Breast epithelium (tissue), 4 donors: Measurements from ENCODE around the gene TTLL3. TPM values are rescaled to one million over a fixed set of nuclear protein-coding genes. Genes with fewer than 3 reads are reported as not detected.

Source experiments
- DNase-seq, 2 donors: peaks; one replicate each; pipeline ENCODE4 v3.0.0-alpha.2; 2019; ENCODE audit warnings: low spot score in 2 of 2
- H3K27ac ChIP-seq, 2 donors: fragments of 200-600 bp; sonication (generic) in 1 of 2; one replicate each; pipeline ENCODE4 v1.5.1; 2016 to 2019; ENCODE audit warnings: mild to moderate bottlenecking in 1 of 2
- H3K27me3 ChIP-seq, 2 donors: fragments of 200-600 bp; sonication (generic) in 1 of 2; one replicate each; pipeline versions ENCODE4 v1.5.1 to v1.6.0; 2017 to 2019; ENCODE audit warnings: control low read depth in 1 of 2, mild to moderate bottlenecking in 1 of 2
- H3K36me3 ChIP-seq: fragments of 200-600 bp; one replicate; pipeline ENCODE4 v1.5.1; 2019
- H3K4me1 ChIP-seq, 2 donors: fragments of 200-600 bp; sonication (generic); one replicate each; pipeline ENCODE4 v1.5.1; 2016 to 2019; ENCODE audit warnings: control low read depth in 1 of 2
- H3K4me3 ChIP-seq, 3 donors: fragments of 200-600 bp; sonication (generic); 1 replicate in 2 of 3; 2 replicates in 1 of 3; pipeline ENCODE4 v1.5.1; 2016 to 2019; ENCODE audit warnings: mild to moderate bottlenecking in 3 of 3, moderate library complexity in 2 of 3
- H3K9me3 ChIP-seq, 2 donors: fragments of 200-600 bp; sonication (generic) in 1 of 2; one replicate each; pipeline ENCODE4 v1.5.1; 2016 to 2019; ENCODE audit warnings: control low read depth in 1 of 2
- POLR2A ChIP-seq: fragments of 450-650 bp; IDR thresholded peaks from one replicate; pipeline ENCODE4 v1.6.1; 2016; ENCODE audit warnings: antibody characterized with exemption, mild to moderate bottlenecking, moderate library complexity
- POLR2AphosphoS5 ChIP-seq, 3 donors: sonication (generic); formaldehyde crosslinking; IDR thresholded peaks; one replicate each; pipeline ENCODE4 v1.6.1; 2017; ENCODE audit warnings: antibody characterized with exemption in 3 of 3
- intact Hi-C: fragments of 100-400 bp; cut with DNase I; formaldehyde crosslinking; loops from one replicate; pipeline ENCODE4 v1.15.1; 2023; ENCODE audit warnings: low total_unique reads
- total RNA-seq, 3 donors: library from RNA; depleted of rRNA; stranded (reverse); fragments of >200 nt; gene quantifications; one replicate each; pipeline ENCODE4 v1.1.0, GENCODE V29; 2016
- TF ChIP-seq, protein P1 (sequence below), 3 donors: fragments of 450-650 bp; IDR thresholded peaks; one replicate each; pipeline ENCODE4 v1.5.1; 2016 to 2017; ENCODE audit warnings: antibody characterized with exemption in 3 of 3, mild to moderate bottlenecking in 3 of 3, moderate library complexity in 3 of 3

TTLL3 gene
- total RNA-seq, 3 donors from 2014 or later: 63.1 to 76.7 (median 72.3) TPM

DNA sequence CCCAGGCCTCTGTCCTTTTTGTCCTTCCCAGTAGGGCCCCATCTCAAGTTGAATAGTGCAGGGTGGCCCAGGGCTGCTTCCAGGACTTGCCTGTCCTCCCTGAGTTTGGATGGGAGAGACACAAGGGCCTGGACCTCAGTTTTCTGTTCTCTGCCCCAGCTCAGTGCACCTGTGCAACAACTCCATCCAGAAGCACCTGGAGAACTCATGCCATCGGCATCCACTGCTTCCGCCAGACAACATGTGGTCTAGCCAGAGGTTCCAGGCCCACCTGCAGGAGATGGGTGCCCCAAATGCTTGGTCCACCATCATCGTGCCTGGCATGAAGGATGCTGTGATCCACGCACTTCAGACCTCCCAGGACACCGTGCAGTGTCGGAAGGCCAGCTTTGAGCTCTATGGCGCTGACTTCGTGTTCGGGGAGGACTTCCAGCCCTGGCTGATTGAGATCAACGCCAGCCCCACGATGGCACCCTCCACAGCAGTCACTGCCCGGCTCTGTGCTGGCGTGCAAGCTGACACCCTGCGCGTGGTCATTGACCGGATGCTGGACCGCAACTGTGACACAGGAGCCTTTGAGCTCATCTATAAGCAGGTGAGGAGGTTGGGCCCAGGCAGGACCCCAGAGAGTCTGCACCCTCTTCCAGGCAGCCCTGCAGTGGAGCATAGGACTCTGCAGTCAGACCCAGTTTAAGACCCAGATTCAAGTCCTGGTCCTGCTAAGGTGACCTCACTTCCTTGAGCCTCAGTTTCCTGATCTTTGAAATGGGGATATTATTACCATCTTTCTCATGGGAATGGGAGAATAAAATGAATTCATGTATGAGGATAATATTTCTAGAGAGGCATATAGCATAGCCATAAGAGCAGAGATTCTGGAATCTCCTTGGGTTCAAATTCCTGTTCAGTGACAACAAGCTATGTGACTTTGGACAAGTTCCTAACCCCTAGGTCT, 19.0 kb downstream of the TTLL3 start:
- TF ChIP-seq, protein P1, sequence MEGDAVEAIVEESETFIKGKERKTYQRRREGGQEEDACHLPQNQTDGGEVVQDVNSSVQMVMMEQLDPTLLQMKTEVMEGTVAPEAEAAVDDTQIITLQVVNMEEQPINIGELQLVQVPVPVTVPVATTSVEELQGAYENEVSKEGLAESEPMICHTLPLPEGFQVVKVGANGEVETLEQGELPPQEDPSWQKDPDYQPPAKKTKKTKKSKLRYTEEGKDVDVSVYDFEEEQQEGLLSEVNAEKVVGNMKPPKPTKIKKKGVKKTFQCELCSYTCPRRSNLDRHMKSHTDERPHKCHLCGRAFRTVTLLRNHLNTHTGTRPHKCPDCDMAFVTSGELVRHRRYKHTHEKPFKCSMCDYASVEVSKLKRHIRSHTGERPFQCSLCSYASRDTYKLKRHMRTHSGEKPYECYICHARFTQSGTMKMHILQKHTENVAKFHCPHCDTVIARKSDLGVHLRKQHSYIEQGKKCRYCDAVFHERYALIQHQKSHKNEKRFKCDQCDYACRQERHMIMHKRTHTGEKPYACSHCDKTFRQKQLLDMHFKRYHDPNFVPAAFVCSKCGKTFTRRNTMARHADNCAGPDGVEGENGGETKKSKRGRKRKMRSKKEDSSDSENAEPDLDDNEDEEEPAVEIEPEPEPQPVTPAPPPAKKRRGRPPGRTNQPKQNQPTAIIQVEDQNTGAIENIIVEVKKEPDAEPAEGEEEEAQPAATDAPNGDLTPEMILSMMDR (IDR thresholded peaks at IDR 0.05): no peak
- TF ChIP-seq POLR2A (no peak), POLR2AphosphoS5 (IDR thresholded peaks at IDR 0.05) (no peak)

DNA sequence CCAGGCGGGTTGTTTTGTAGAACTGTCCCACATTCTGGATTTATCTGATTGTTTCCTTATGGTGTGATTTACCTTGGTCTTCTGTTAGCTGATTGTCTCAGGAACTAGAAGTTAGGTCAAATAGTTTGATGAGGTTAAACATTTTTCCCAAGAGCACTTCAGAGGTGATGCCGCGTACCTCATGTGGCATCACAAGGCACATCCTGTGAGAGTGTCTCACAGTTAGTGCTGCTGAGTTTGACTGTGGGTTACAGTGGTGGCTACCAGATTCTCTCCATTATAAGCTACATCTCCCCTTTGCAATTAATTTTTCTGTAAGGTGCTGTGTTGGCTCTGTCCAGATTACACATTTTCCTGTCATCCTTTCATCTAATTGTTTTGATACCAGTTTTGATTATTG, 21.2 kb downstream of the TTLL3 start:
- no peak overlapping the region for H3K4me3 ChIP-seq
- intact Hi-C loops: no loop called here
- H3K4me1 ChIP-seq: no peaks in the 10 kb centered on the region
- no peak for DNase-seq
- H3K27ac ChIP-seq: no peak overlapping the region
- H3K9me3 ChIP-seq: no peaks in the 10 kb centered on the region
- H3K27me3 ChIP-seq: no peaks in the 10 kb centered on the region
- H3K36me3 ChIP-seq: no peaks in the 10 kb centered on the region
- TF ChIP-seq POLR2A: no peak
- TF ChIP-seq, protein P1 (IDR thresholded peaks at IDR 0.05): no peak
- no peak for TF ChIP-seq POLR2AphosphoS5 (IDR thresholded peaks at IDR 0.05)

More for the DNA sequence above, 19.0 kb downstream of the TTLL3 start:
- Histone ChIP-seq H3K27ac (no peak overlapping the region), H3K4me1 (no peaks in the 10 kb centered on the region), H3K9me3 (no peaks in the 10 kb centered on the region), H3K4me3 (no peak overlapping the region), H3K27me3 (no peaks in the 10 kb centered on the region), H3K36me3 (no peaks in the 10 kb centered on the region)
- no peak for DNase-seq
- intact Hi-C loops: no loop called here

DNA sequence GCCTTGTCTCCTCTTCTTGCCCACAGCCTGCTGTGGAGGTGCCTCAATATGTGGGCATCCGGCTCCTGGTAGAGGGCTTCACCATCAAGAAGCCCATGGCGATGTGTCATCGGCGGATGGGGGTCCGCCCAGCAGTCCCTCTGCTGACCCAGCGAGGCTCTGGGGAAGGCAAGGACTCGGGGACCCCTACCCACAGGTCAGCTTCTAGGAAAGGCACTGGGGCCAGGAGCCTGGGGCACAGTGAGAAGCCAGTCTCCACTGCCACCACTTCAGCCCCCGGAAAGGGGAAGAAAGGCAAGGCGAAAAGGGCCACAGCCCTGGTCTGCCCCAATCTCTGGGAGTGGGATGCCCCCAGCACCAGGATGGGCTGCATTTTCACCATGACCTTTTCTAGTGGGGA, 23.0 kb downstream of the TTLL3 start:
- intact Hi-C loops: no loop called here
- Histone ChIP-seq H3K36me3 (no peaks in the 10 kb centered on the region), H3K4me1 (no peaks in the 10 kb centered on the region)

DNA sequence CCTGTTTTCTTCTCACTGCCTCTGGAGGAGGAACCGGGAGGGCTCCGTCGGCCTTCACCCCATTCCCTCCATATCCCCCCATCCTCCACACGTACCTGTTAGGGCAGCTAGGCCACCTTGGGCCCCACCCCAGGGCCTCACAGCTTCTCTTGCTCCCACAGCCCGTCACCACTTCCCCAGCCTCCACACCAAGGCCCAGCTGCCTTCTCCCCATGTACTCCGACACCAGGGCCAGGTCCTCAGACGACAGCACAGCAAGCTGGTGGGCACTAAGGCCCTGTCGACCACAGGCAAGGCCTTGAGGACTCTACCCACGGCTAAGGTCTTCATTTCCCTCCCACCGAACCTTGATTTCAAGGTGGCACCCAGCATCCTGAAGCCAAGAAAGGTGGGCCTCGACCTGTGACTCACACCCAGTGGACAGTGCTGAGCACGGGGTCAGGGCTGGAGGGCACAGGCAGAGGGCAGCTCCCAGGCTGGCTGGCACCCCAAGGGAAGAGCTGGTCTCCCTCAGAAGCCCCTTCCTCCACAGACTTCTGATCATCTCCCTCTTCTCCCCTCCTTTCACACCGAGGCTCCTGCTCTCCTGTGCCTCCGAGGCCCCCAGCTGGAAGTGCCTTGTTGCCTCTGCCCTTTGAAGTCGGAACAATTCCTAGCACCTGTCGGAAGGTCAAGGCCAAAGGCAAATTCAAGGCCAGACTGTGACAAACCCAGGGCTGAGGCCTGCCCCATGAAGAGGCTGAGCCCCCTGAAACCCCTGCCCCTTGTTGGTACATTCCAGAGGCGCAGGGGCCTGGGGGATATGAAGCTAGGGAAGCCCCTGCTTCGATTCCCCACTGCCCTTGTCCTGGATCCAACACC, 24.7 kb downstream of the TTLL3 start:
- TF ChIP-seq POLR2AphosphoS5 (IDR thresholded peaks at IDR 0.05) (no peak), POLR2A (no peak)
- TF ChIP-seq, protein P1 (IDR thresholded peaks at IDR 0.05): no peak
- H3K36me3 ChIP-seq: no peaks in the 10 kb centered on the region
- no peaks in the 10 kb centered on the region for H3K4me1 ChIP-seq
- H3K27ac ChIP-seq: no peak overlapping the region
- H3K4me3 ChIP-seq: no peak overlapping the region
- intact Hi-C loops: no loop called here
- H3K9me3 ChIP-seq: no peaks in the 10 kb centered on the region
- DNase-seq: no peak
- no peaks in the 10 kb centered on the region for H3K27me3 ChIP-seq

More for the DNA sequence above, 23.0 kb downstream of the TTLL3 start:
- no peak overlapping the region for H3K4me3 ChIP-seq
- no peak overlapping the region for H3K27ac ChIP-seq
- TF ChIP-seq, protein P1 (IDR thresholded peaks at IDR 0.05): no peak
- TF ChIP-seq POLR2AphosphoS5 (IDR thresholded peaks at IDR 0.05) (no peak), POLR2A (no peak)
- no peak for DNase-seq
- H3K27me3 ChIP-seq: no peaks in the 10 kb centered on the region
- H3K9me3 ChIP-seq: no peaks in the 10 kb centered on the region
